Tibial nerve (tissue), 4 donors: ENCODE results near the gene ZBED4.

Experiments used
- EP300 ChIP-seq, 2 donors: sonication (generic); formaldehyde crosslinking; IDR thresholded peaks; one replicate each; pipeline ENCODE4 v1.6.1; 2017; ENCODE audit warnings: antibody characterized with exemption in 2 of 2, mild to moderate bottlenecking in 1 of 2
- POLR2A ChIP-seq, 2 donors: fragments of 450-650 bp; IDR thresholded peaks; one replicate each; pipeline ENCODE4 v1.6.1; 2017; ENCODE audit warnings: antibody characterized with exemption in 2 of 2, mild to moderate bottlenecking in 2 of 2, moderate library complexity in 2 of 2
- TF ChIP-seq, protein P1 (sequence below), 5 experiments: fragments of 200-600 bp in 3 of 5; fragments of 450-650 bp in 2 of 5; sonication (generic) in 3 of 5; IDR thresholded peaks; one replicate each; pipeline ENCODE4 v1.5.1; 2016 to 2019; ENCODE audit warnings: antibody characterized with exemption in 5 of 5, mild to moderate bottlenecking in 3 of 5, moderate library complexity in 2 of 5

DNA sequence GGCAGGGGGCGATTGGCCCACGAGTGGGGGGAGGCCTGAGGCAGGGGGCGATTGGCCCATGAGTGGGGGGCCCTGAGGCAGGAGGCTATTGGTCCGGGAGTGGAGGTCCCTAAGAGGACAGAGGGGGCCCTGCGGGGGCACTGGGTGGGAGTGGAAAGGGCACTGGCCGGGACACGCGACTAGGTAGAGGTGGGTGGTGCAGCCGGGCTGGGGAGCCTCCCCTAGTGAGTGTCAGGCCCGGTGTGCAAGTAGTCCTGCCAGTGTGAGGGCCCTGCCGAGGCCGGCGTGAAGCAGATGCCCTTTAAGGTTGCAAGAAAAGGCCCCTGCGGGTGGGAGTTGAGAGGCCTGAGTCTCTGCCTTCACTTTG is 25.1 kb upstream of the ZBED4 start:
- TF ChIP-seq, protein P1, sequence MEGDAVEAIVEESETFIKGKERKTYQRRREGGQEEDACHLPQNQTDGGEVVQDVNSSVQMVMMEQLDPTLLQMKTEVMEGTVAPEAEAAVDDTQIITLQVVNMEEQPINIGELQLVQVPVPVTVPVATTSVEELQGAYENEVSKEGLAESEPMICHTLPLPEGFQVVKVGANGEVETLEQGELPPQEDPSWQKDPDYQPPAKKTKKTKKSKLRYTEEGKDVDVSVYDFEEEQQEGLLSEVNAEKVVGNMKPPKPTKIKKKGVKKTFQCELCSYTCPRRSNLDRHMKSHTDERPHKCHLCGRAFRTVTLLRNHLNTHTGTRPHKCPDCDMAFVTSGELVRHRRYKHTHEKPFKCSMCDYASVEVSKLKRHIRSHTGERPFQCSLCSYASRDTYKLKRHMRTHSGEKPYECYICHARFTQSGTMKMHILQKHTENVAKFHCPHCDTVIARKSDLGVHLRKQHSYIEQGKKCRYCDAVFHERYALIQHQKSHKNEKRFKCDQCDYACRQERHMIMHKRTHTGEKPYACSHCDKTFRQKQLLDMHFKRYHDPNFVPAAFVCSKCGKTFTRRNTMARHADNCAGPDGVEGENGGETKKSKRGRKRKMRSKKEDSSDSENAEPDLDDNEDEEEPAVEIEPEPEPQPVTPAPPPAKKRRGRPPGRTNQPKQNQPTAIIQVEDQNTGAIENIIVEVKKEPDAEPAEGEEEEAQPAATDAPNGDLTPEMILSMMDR (IDR thresholded peaks at IDR 0.05) = no peak
- TF ChIP-seq EP300 (IDR thresholded peaks at IDR 0.05) (no peak), POLR2A (IDR thresholded peaks at IDR 0.05) (no peak)
